PC-3 (cell line): ENCODE measurements around the gene IFI27L1. TPM values are rescaled to one million over a fixed set of nuclear protein-coding genes. Genes with fewer than 3 reads are reported as not detected.

Experiments
- ATAC-seq: fragments of 200-7000 bp; cut with Tn5 transposase; 2 replicates; pipeline ENCODE4 v1.9.1; 2020; ENCODE audit warnings: mild to moderate bottlenecking, moderate library complexity
- BruUV-seq: library from RNA; stranded (reverse); fragments of 400-500 nt; replicated peaks from 2 replicates; lab custom pipeline; 2021; lab: Mats Ljungman, UMichigan
- CTCF ChIA-PET: fragments of 300-600 bp; sonication (Branson Sonifier 250); formaldehyde crosslinking; loops from one replicate; lab custom pipeline; 2022; ENCODE audit warnings: antibody characterized with exemption; lab: Charles Lee
- POLR2A ChIA-PET: fragments of 300-600 bp; sonication (Branson Sonifier 250); formaldehyde crosslinking; loops from one replicate; lab custom pipeline; 2022; ENCODE audit warnings: antibody characterized with exemption; ENCODE audit not compliant: unreplicated experiment; lab: Charles Lee
- DNase-seq: peaks from one replicate; pipeline ENCODE4 v3.0.0-alpha.2; 2015
- H2AFZ ChIP-seq: fragments of 300-600 bp; sonication (generic); 2 replicates; pipeline ENCODE4 v1.6.0; 2016; ENCODE audit warnings: antibody characterized with exemption, low read length
- H3F3A ChIP-seq: fragments of 300-600 bp; sonication (generic); one replicate; pipeline ENCODE4 v1.6.0; 2017; ENCODE audit warnings: antibody characterized with exemption, low read length, control low read depth, mild to moderate bottlenecking; ENCODE audit not compliant: unreplicated experiment
- H3K27ac ChIP-seq: fragments of 300-600 bp; sonication (generic); 2 replicates; pipeline ENCODE4 v1.5.1; 2016; ENCODE audit warnings: mild to moderate bottlenecking, low read length
- H3K27me3 ChIP-seq: fragments of 300-600 bp; sonication (generic); 2 replicates; pipeline ENCODE4 v1.6.1; 2016; ENCODE audit warnings: low read length, mixed read lengths
- H3K36me3 ChIP-seq: fragments of 300-600 bp; sonication (generic); 2 replicates; pipeline ENCODE4 v1.6.1; 2016; ENCODE audit warnings: low read depth, mixed run types, low read length, mixed read lengths
- H3K4me1 ChIP-seq: fragments of 300-600 bp; sonication (generic); 2 replicates; pipeline ENCODE4 v1.5.1; 2016; ENCODE audit warnings: low read length; ENCODE audit not compliant: insufficient read depth
- H3K4me2 ChIP-seq: fragments of 300-600 bp; sonication (generic); 2 replicates; pipeline ENCODE4 v1.6.0; 2016; ENCODE audit warnings: low read length
- H3K4me3 ChIP-seq: fragments of 300-600 bp; sonication (generic); 2 replicates; pipeline ENCODE4 v1.5.1; 2016; ENCODE audit warnings: mild to moderate bottlenecking, low read length, mixed read lengths
- H3K79me2 ChIP-seq: fragments of 300-600 bp; sonication (generic); 2 replicates; pipeline ENCODE4 v1.6.1; 2017; ENCODE audit warnings: low read length, mixed read lengths
- H3K9ac ChIP-seq: fragments of 300-600 bp; sonication (generic); 2 replicates; pipeline ENCODE4 v1.6.0; 2016; ENCODE audit warnings: mild to moderate bottlenecking, low read length
- H3K9me2 ChIP-seq: fragments of 300-600 bp; sonication (generic); replicated peaks from 2 replicates; pipeline ENCODE4 v1.6.1; 2016; ENCODE audit warnings: mixed run types, low read length, mixed read lengths
- H3K9me3 ChIP-seq: fragments of 300-600 bp; sonication (generic); 2 replicates; pipeline ENCODE4 v1.6.1; 2016; ENCODE audit warnings: low read length, mixed read lengths
- H4K20me1 ChIP-seq: fragments of 300-600 bp; sonication (generic); 2 replicates; pipeline ENCODE4 v1.6.1; 2016; ENCODE audit warnings: low read length, mixed read lengths
- EZH2 ChIP-seq: fragments of 300-600 bp; sonication (generic); IDR thresholded peaks from one replicate; pipeline ENCODE4 v1.6.1; 2017; ENCODE audit warnings: antibody characterized with exemption, mild to moderate bottlenecking, low read length; ENCODE audit not compliant: unreplicated experiment
- EZH2phosphoT487 ChIP-seq: fragments of 300-600 bp; sonication (generic); IDR thresholded peaks from 2 replicates; pipeline ENCODE4 v1.6.1; 2018; ENCODE audit warnings: mild to moderate bottlenecking, antibody characterized with exemption, low read length, borderline replicate concordance
- intact Hi-C: fragments of 100-400 bp; cut with micrococcal nuclease; formaldehyde crosslinking; loops from 2 replicates; pipeline ENCODE4 v1.9.0; 2023
- total RNA-seq: library from RNA; depleted of rRNA; stranded (reverse); fragments of >200 nt; gene quantifications from 2 replicates; pipeline ENCODE4 v1.2.3, GENCODE V29; 2014
- TF ChIP-seq, protein P1 (sequence below): fragments of 300-600 bp; sonication (generic); conservative IDR thresholded peaks from 2 replicates; pipeline ENCODE4 v1.5.1; 2017; ENCODE audit warnings: antibody characterized with exemption, low read depth, mild to moderate bottlenecking, low read length

Gene IFI27L1
- total RNA-seq, 1 experiment from 2014 or later = 16.9 TPM

DNA sequence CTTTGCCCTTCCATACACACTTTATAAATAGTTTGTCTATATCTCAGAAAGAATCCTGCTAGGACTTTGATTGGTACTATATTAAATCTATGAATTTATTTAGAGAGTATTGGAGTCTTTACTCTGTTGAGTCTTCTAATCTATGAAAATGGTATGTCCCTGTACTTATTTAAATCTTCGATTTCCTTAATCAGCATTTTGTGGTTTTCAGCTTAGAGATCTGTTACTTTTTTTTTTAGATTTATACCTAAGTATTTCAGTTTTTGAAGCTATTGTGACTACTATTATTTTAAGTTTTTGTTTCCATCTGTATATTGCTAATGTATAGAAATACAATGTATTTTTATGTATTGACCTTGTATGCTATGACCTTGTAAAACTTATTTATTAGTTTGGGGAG is 61.7 kb downstream of the IFI27L1 start:
- Histone ChIP-seq H3K4me1 (no peaks in the 10 kb centered on the region), H3K27me3 (0 out of 2 replicates have a peak, but pooled peaks cover 4% of the 10 kb centered on the region), H4K20me1 (no peaks in the 10 kb centered on the region), H2AFZ (no peak overlapping the region), H3K36me3 (no peaks in the 10 kb centered on the region), H3K79me2 (no peaks in the 10 kb centered on the region), H3F3A (no peaks in the 10 kb centered on the region), H3K4me2 (no peak overlapping the region), H3K4me3 (no peak overlapping the region), H3K9me2 (no peaks in the 10 kb centered on the region), H3K27ac (no peak overlapping the region), H3K9ac (no peak overlapping the region), H3K9me3 (no peaks in the 10 kb centered on the region)
- TF ChIP-seq EZH2 (no peak), EZH2phosphoT487 (no peak)
- TF ChIP-seq, protein P1, sequence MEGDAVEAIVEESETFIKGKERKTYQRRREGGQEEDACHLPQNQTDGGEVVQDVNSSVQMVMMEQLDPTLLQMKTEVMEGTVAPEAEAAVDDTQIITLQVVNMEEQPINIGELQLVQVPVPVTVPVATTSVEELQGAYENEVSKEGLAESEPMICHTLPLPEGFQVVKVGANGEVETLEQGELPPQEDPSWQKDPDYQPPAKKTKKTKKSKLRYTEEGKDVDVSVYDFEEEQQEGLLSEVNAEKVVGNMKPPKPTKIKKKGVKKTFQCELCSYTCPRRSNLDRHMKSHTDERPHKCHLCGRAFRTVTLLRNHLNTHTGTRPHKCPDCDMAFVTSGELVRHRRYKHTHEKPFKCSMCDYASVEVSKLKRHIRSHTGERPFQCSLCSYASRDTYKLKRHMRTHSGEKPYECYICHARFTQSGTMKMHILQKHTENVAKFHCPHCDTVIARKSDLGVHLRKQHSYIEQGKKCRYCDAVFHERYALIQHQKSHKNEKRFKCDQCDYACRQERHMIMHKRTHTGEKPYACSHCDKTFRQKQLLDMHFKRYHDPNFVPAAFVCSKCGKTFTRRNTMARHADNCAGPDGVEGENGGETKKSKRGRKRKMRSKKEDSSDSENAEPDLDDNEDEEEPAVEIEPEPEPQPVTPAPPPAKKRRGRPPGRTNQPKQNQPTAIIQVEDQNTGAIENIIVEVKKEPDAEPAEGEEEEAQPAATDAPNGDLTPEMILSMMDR = no peak
- no TSS peak for BruUV-seq
- POLR2A ChIA-PET = no interaction called here
- ATAC-seq (no peak), DNase-seq (no peak)
- CTCF ChIA-PET = interaction anchor here (0.6 to 0.9 kb wide), 2 partner anchors 10 to 107 kb away, joined by 3 read pairs; no protein-coding TSS in a partner anchor
- intact Hi-C loops = no loop called here

DNA sequence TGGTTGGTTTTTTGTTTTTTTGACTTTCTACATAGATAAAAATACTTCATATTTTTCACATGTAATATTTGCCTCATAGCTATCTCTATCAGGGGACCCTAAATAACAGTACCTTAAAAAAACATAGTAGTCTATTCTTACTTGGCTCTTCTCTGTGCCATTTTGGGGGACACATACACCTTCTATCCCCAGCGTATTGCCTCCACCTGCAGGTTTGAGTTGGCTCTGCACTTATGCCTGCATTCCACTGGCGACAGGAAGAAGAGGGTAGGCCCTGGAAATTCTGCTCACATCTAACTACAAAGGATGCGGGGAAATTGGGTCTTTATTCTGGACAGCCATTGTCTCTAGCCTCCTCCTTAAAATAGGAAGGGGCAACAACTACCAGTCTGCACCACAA is 62.1 kb downstream of the IFI27L1 start:
- Histone ChIP-seq H3K4me1 (no peaks in the 10 kb centered on the region), H3F3A (no peaks in the 10 kb centered on the region), H3K27ac (no peak overlapping the region), H3K9me2 (no peaks in the 10 kb centered on the region), H3K27me3 (0 out of 2 replicates have a peak, but pooled peaks cover 4% of the 10 kb centered on the region), H3K9ac (no peak overlapping the region), H3K9me3 (no peaks in the 10 kb centered on the region), H4K20me1 (no peaks in the 10 kb centered on the region), H3K4me2 (no peak overlapping the region), H3K79me2 (no peaks in the 10 kb centered on the region), H2AFZ (no peak overlapping the region), H3K36me3 (no peaks in the 10 kb centered on the region), H3K4me3 (no peak overlapping the region)
- TF ChIP-seq, protein P1 = peak; percentile 56
- TF ChIP-seq EZH2 = no peak
- ChIA-PET CTCF (interaction anchor here (0.6 to 0.9 kb wide), 2 partner anchors 11 to 108 kb away, joined by 3 read pairs; no protein-coding TSS in a partner anchor), POLR2A (no interaction called here)
- no TSS peak for BruUV-seq
- DNase-seq = peak; percentile 27
- ATAC-seq = peak; percentile 56; the same call in 1 of the 2 replicates
- intact Hi-C loops = no loop called here

DNA sequence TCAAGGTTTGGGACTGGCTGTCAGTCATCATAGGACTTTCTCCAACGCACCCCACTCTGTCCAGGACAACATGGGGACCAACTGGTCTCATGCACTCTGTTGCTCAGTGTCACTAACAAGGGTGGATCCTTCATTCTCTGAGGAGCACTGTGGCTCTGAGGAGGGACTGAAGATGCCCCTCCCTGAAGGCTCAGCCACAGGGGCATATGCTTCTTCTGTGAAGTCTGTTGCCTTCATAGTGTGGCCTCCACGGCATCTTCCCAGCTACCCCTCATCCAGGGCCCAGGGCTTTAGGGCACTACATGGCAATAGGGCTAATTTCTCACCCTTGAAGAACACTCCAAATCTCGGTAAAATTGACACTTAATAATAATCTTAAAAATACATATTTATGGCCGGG is 62.6 kb downstream of the IFI27L1 start:
- BruUV-seq = no TSS peak
- Histone ChIP-seq H3K9me3 (no peaks in the 10 kb centered on the region), H3K27ac (no peak overlapping the region), H3K9ac (no peak overlapping the region), H3K4me3 (no peak overlapping the region), H3K9me2 (no peaks in the 10 kb centered on the region), H3F3A (no peaks in the 10 kb centered on the region), H3K4me2 (no peak overlapping the region), H3K27me3 (no peaks in the 10 kb centered on the region), H3K4me1 (no peaks in the 10 kb centered on the region), H4K20me1 (no peaks in the 10 kb centered on the region), H3K79me2 (no peaks in the 10 kb centered on the region), H3K36me3 (no peaks in the 10 kb centered on the region), H2AFZ (no peak overlapping the region)
- CTCF ChIA-PET = interaction anchor here (0.6 kb wide), 1 partner anchor 108 kb away, joined by 3 read pairs; no protein-coding TSS in a partner anchor
- no peak for TF ChIP-seq EZH2
- no peak for TF ChIP-seq EZH2phosphoT487
- TF ChIP-seq, protein P1 = no peak
- intact Hi-C loops = no loop called here
- ATAC-seq (no peak), DNase-seq (no peak)
- POLR2A ChIA-PET = no interaction called here
